Measurements from ENCODE around the gene TRIP12.

DNA sequence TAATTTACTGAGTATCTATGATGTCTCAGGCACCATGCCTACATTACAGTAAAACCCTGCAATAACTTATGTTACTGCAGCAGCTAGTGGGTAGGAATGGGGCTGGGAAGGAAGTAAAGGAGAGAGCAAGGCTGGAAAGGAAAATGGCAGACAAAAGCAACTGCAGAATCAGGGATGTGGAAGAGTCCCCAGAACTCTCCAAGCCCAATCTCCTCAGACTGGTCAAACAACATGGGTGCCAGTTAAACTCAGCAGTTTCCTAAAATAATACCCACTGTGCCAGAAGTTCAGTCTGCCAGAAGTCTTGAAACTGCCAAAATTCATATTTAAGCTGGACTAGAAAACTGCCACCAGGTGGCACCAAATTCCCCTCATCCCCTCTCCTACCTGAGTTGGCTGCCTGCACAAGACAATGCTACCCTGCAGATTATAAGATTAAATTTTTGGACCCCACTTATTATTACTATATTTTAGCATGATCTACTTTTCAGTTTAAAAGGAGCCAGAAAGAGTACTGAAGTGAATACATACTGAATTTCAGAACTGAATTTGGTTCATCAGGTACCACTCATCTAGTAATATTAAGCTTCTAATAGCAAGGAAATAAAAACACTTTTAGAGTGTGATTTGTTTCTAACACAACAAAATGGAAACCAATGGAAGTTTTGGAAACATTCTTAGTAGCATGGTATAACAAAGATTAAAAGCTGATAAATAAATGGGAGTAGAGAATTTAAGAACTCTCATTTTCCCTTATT, 120.6 kb downstream of the TRIP12 start:
- peak; percentile 50 to 80 (median 60) for TF ChIP-seq CTCF (IDR thresholded peaks at IDR 0.05)
- TF ChIP-seq POLR2A (IDR thresholded peaks at IDR 0.05) = no peak

Data from Peyer's patch (tissue), 4 donors.